ENCODE data around the gene DPPA4.

The DPPA4 gene

GRCh38 chr3:109339197-109339596 lies 1.9 kb upstream of the DPPA4 start:
- DNase-seq (ENCODE audit: low read depth), result no peak
- H3K4me3 ChIP-seq (ENCODE audit: low read length), result no peak overlapping the region

GRCh38 chr3:109338322-109338721 lies 976 bp upstream of the DPPA4 start:
- TF ChIP-seq, protein P1, sequence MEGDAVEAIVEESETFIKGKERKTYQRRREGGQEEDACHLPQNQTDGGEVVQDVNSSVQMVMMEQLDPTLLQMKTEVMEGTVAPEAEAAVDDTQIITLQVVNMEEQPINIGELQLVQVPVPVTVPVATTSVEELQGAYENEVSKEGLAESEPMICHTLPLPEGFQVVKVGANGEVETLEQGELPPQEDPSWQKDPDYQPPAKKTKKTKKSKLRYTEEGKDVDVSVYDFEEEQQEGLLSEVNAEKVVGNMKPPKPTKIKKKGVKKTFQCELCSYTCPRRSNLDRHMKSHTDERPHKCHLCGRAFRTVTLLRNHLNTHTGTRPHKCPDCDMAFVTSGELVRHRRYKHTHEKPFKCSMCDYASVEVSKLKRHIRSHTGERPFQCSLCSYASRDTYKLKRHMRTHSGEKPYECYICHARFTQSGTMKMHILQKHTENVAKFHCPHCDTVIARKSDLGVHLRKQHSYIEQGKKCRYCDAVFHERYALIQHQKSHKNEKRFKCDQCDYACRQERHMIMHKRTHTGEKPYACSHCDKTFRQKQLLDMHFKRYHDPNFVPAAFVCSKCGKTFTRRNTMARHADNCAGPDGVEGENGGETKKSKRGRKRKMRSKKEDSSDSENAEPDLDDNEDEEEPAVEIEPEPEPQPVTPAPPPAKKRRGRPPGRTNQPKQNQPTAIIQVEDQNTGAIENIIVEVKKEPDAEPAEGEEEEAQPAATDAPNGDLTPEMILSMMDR (conservative IDR thresholded peaks at IDR 0.05; ENCODE audit: low read length), result no peak
- no peak for DNase-seq (ENCODE audit: low read depth)
- no peak overlapping the region for H3K4me3 ChIP-seq (ENCODE audit: low read length)

More at GRCh38 chr3:109339197-109339596, 1.9 kb upstream of the DPPA4 start:
- TF ChIP-seq, protein P1 (conservative IDR thresholded peaks at IDR 0.05; ENCODE audit: low read length), result no peak

GRCh38 chr3:109336291-109336861 lies 970 bp downstream of the DPPA4 start:
- TF ChIP-seq, protein P1 (conservative IDR thresholded peaks at IDR 0.05; ENCODE audit: low read length), result no peak
- DNase-seq (ENCODE audit: low read depth), result peak; percentile 3
- peak overlapping the region; percentile 24; the same call in 1 of the 2 replicates for H3K4me3 ChIP-seq (ENCODE audit: low read length)

GRCh38 chr3:109334572-109334971 lies 2.8 kb downstream of the DPPA4 start:
- no peak overlapping the region for H3K4me3 ChIP-seq (ENCODE audit: low read length)
- TF ChIP-seq, protein P1 (conservative IDR thresholded peaks at IDR 0.05; ENCODE audit: low read length), result no peak
- no peak for DNase-seq (ENCODE audit: low read depth)

DNA sequence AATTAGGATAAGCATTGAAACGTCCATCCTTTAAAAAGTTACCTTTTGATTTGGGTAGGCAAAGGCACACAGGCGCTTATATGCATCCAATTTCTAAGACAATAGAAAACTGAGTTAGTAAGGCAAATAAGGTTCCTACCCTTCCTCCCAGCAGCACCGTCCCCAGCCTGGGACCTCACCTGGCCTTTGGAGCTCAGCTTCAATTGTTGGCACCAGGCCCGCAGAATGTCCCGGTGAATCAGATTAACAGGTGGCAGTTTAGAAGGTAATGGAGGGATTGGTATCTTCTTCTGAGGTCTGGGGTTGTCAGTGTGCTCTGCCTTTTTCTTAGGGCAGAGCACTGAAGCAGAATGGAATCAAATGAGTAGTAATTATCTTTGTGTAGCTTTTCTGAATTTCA lies 5.7 kb downstream of the DPPA4 start:
- DNase-seq (ENCODE audit: low read depth), result no peak
- TF ChIP-seq, protein P1 (conservative IDR thresholded peaks at IDR 0.05; ENCODE audit: low read length), result no peak
- no peak overlapping the region for H3K4me3 ChIP-seq (ENCODE audit: low read length)

- DNase-seq (ENCODE audit: low read depth), result no peak
- TF ChIP-seq, protein P1 (conservative IDR thresholded peaks at IDR 0.05; ENCODE audit: low read length), result no peak
- H3K4me3 ChIP-seq (ENCODE audit: low read length), result no peak overlapping the region
Observed at GRCh38 chr3:109330405-109330804, 6.9 kb downstream of the DPPA4 start.

- no peak overlapping the region for H3K4me3 ChIP-seq (ENCODE audit: low read length)
- no peak for DNase-seq (ENCODE audit: low read depth)
- TF ChIP-seq, protein P1 (conservative IDR thresholded peaks at IDR 0.05; ENCODE audit: low read length), result no peak
Observed at GRCh38 chr3:109328202-109328601, 9.1 kb downstream of the DPPA4 start.
